NAMALWA (cell line): ENCODE results near the gene FGF3.

ENCODE experiments used
- DNase-seq: peaks from one replicate; pipeline ENCODE4 v3.0.0-alpha.2; 2015; ENCODE audit warnings: low spot score

Gene FGF3

GRCh38 chr11:69844396-69844795 is 25.2 kb upstream of the FGF3 start:
- no peak for DNase-seq

- no peak for DNase-seq
Measured at GRCh38 chr11:69843529-69843921, 24.3 kb upstream of the FGF3 start.

- DNase-seq: no peak
Measured at GRCh38 chr11:69842746-69843528, 23.7 kb upstream of the FGF3 start.

GRCh38 chr11:69841859-69842698 is 22.9 kb upstream of the FGF3 start:
- peak; percentile 64 for DNase-seq

GRCh38 chr11:69841170-69841858 is 22.1 kb upstream of the FGF3 start:
- DNase-seq: no peak

- no peak for DNase-seq
Measured at GRCh38 chr11:69840371-69841169, 21.4 kb upstream of the FGF3 start.

GRCh38 chr11:69839516-69839915 is 20.3 kb upstream of the FGF3 start:
- DNase-seq: no peak

- DNase-seq: no peak
Measured at GRCh38 chr11:69837791-69838190, 18.6 kb upstream of the FGF3 start.

GRCh38 chr11:69836401-69836800 is 17.2 kb upstream of the FGF3 start:
- no peak for DNase-seq

GRCh38 chr11:69834811-69835800 is 15.9 kb upstream of the FGF3 start:
- no peak for DNase-seq

GRCh38 chr11:69834251-69834650 is 15.0 kb upstream of the FGF3 start:
- no peak for DNase-seq

- no peak for DNase-seq
Measured at GRCh38 chr11:69832561-69833413, 13.6 kb upstream of the FGF3 start.

- no peak for DNase-seq
Measured at GRCh38 chr11:69831985-69832384, 12.8 kb upstream of the FGF3 start.

- no peak for DNase-seq
Measured at GRCh38 chr11:69830086-69830485, 10.9 kb upstream of the FGF3 start.

- no peak for DNase-seq
Measured at GRCh38 chr11:69828971-69829344, 9.7 kb upstream of the FGF3 start.

GRCh38 chr11:69828276-69828970 is 9.2 kb upstream of the FGF3 start:
- DNase-seq: no peak

GRCh38 chr11:69826773-69827172 is 7.6 kb upstream of the FGF3 start:
- no peak for DNase-seq

GRCh38 chr11:69825941-69826340 is 6.7 kb upstream of the FGF3 start:
- DNase-seq: no peak
